ENCODE data around the gene GAS6.

Gene GAS6

GRCh38 chr13:113783200-113783881 lies 80.5 kb downstream of the GAS6 start:
- ATAC-seq: no peak
- TF ChIP-seq TSHZ2 (CRISPR knock-in tag; IDR thresholded peaks at IDR 0.05): no peak
- no peak for TF ChIP-seq ESRRG (CRISPR knock-in tag; IDR thresholded peaks at IDR 0.05)
- TF ChIP-seq ZFP3 (CRISPR knock-in tag; IDR thresholded peaks at IDR 0.05): no peak
- TF ChIP-seq SNAI2 (CRISPR knock-in tag; IDR thresholded peaks at IDR 0.05): no peak
- no peak for TF ChIP-seq ZC3H10 (CRISPR knock-in tag; IDR thresholded peaks at IDR 0.05)
- TF ChIP-seq ZFP30 (CRISPR knock-in tag; IDR thresholded peaks at IDR 0.05): no peak
- no peak for TF ChIP-seq CSRNP3 (CRISPR knock-in tag; IDR thresholded peaks at IDR 0.05)
- TF ChIP-seq GLIS3 (CRISPR knock-in tag; IDR thresholded peaks at IDR 0.05): no peak
- TF ChIP-seq PATZ1 (CRISPR knock-in tag; IDR thresholded peaks at IDR 0.05; ENCODE audit: borderline replicate concordance): no peak
- no peak for TF ChIP-seq PPARA (CRISPR knock-in tag; IDR thresholded peaks at IDR 0.05; ENCODE audit: borderline replicate concordance)
- no peak for TF ChIP-seq POU6F1 (CRISPR knock-in tag; IDR thresholded peaks at IDR 0.05; ENCODE audit: borderline replicate concordance, low read depth)
- TF ChIP-seq RARB (CRISPR knock-in tag; IDR thresholded peaks at IDR 0.05): no peak
- no peak for TF ChIP-seq ARNTL (CRISPR knock-in tag; IDR thresholded peaks at IDR 0.05; ENCODE audit: borderline replicate concordance, low read depth)
- TF ChIP-seq TCF4 (CRISPR knock-in tag; IDR thresholded peaks at IDR 0.05; ENCODE audit: borderline replicate concordance): no peak
- no peak for TF ChIP-seq BACH2 (CRISPR knock-in tag; IDR thresholded peaks at IDR 0.05; ENCODE audit: borderline replicate concordance)
- TF ChIP-seq OSR1 (CRISPR knock-in tag; IDR thresholded peaks at IDR 0.05): no peak
- no peak for TF ChIP-seq ZNF70 (CRISPR knock-in tag; IDR thresholded peaks at IDR 0.05)
- TF ChIP-seq CREB5 (CRISPR knock-in tag; IDR thresholded peaks at IDR 0.05; ENCODE audit: low read depth): no peak

- no peak for ATAC-seq
- no peak for TF ChIP-seq CREB5 (CRISPR knock-in tag; IDR thresholded peaks at IDR 0.05; ENCODE audit: low read depth)
- TF ChIP-seq TCF4 (CRISPR knock-in tag; IDR thresholded peaks at IDR 0.05; ENCODE audit: borderline replicate concordance): no peak
- TF ChIP-seq PATZ1 (CRISPR knock-in tag; IDR thresholded peaks at IDR 0.05; ENCODE audit: borderline replicate concordance): no peak
- TF ChIP-seq ZFP30 (CRISPR knock-in tag; IDR thresholded peaks at IDR 0.05): no peak
- no peak for TF ChIP-seq SNAI2 (CRISPR knock-in tag; IDR thresholded peaks at IDR 0.05)
- TF ChIP-seq ZNF565 (CRISPR knock-in tag; conservative IDR thresholded peaks at IDR 0.05; ENCODE audit: low read depth): no peak
- no peak for TF ChIP-seq ESRRG (CRISPR knock-in tag; IDR thresholded peaks at IDR 0.05)
- no peak for TF ChIP-seq POU6F1 (CRISPR knock-in tag; IDR thresholded peaks at IDR 0.05; ENCODE audit: borderline replicate concordance, low read depth)
- no peak for TF ChIP-seq BACH2 (CRISPR knock-in tag; IDR thresholded peaks at IDR 0.05; ENCODE audit: borderline replicate concordance)
- no peak for TF ChIP-seq CSRNP3 (CRISPR knock-in tag; IDR thresholded peaks at IDR 0.05)
- no peak for TF ChIP-seq ISL1 (CRISPR knock-in tag; IDR thresholded peaks at IDR 0.05)
- no peak for TF ChIP-seq TOX (CRISPR knock-in tag; IDR thresholded peaks at IDR 0.05; ENCODE audit: borderline replicate concordance)
- no peak for TF ChIP-seq ZC3H10 (CRISPR knock-in tag; IDR thresholded peaks at IDR 0.05)
- TF ChIP-seq ZNF8 (CRISPR knock-in tag; IDR thresholded peaks at IDR 0.05): no peak
- no peak for TF ChIP-seq CSDC2 (CRISPR knock-in tag; IDR thresholded peaks at IDR 0.05)
Measured at GRCh38 chr13:113782472-113782871, 81.4 kb downstream of the GAS6 start.

Measured in SK-N-SH treated with all-trans-retinoic acid at 6 μM for 48 hours (cell line).